Stimulated activated CD4-positive, alpha-beta T cell treated with anti-CD3 and anti-CD28 coated beads, Interleukin-1b, Interleukin-23, amount 100 ng/mL, for 1 hour (primary cell): ENCODE measurements around the gene RIMBP3C.
A peak's percentile ranks its signal among the peaks of the same experiment; 100 is the strongest.
"Not testable (repeated sequence)": the region's sequence is repeated elsewhere in the genome, so short reads cannot be mapped to it uniquely, and the experiment has no call there.

Source experiments
- DNase-seq, 2 donors: peaks; one replicate each; pipeline ENCODE4 v3.0.0-alpha.2; 2020; ENCODE audit warnings: low read depth in 2 of 2

Gene RIMBP3C

DNA sequence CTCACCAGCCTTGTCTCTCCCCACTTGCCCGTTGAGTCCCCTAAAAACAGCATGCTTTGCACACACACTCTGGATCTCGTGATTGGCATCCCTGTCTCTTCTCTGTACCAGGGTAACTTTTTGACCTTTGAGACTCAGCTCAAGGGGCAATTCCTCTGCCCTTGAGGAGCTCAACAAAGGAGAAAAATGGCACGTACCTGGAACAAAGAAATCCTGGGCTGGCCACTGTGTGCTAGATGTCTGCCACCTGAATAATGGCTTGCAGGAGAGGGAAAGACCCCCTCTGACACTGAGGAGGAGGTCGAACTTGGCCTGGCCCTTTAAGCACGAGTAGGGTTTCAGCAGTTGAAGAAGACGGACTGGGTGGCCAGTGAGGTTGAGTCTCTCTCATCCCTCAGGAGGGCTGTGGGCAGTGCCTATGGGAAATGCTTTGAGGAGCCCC, 22.1 kb upstream of the RIMBP3C start:
- DNase-seq: no peak

DNA sequence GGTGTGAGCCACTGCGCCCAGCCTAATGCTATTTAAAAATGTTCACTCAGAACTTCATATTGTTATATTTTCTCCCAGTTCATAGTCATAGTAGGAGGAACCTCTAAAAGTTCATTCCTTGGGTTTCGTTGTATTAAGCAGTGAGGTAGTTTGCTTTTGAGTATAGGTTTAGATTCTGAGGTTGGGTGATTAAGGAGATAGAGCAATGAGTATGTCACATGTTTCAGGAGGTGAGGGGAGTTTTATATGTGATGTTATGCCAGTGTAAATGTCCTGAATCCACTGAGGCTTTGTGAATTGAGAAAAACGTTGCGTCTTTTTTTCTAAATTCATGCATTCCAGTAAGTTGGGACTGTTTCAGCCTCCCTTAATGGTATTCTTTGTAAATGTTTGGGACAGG, 20.4 kb upstream of the RIMBP3C start:
- no peak for DNase-seq

DNA sequence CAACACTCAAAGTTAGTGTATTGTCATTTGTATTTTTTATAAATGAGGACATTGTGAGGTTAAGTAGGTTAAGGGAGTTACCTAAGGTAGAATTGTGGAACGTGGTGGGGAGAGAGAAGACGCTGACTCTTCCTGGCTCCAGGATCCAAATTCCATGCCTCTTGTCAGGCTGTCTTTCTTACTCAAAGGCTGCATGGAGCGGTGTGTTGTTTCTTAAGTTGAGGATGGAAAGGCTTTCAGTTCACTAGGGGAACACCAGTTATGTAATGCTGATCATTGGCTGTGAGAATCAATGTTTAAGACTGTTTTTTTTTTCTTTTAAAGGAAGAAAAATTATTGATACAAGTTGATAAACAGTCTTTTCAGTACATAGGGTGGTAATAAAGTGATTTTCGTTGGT, 19.1 kb upstream of the RIMBP3C start:
- DNase-seq: no peak

DNA sequence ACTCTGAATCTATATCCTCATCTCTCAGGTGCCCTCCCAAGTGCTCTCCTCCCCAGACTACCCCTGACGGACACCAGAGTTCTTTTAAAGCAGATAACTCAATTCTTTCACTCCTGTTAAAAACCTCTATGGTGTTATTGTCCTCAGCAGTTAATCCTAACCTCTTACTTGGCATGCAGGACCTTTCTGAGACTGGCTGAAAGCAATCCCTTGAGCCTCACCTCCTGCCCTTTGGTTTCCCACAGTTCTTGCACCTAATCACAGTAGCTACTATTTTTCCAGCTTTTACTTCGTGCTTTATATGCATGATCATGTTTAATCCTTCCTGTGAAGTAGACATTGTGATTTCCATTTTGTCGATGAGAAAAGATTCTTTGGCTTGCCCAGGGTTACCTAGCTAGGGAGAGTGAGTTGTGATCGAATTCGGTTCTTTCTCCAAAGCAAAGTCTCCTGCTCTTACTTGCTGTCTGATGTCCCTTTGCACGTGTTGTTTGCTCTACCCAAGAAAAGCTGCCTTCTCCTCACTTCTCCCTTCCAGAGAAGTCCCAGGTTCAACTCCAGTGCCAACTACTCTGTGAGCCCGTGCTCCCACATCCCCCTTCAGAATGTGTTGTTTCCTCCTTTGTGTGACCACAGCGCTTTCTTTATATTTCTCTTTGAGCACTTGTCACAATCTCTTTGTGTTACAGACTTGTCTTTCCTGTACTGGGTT, 18.4 kb upstream of the RIMBP3C start:
- DNase-seq: no peak

DNA sequence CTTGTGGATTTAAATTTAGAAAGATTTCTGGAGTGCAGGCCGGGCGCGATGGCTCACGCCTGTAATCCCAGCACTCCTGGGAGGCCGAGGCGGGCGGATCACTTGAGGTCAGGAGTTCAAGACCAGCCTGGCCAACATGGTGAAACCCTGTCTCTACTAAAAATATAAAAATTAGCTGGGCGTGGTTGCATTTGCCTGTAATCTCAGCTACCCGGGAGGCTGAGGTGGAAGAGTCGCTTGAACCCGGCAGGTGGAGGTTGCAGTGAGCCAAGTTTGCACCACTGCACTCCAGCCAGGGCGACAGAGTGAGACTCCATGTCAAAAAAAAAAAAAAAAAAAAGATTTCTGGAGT, 17.8 kb upstream of the RIMBP3C start:
- DNase-seq: not testable (repeated sequence)

DNA sequence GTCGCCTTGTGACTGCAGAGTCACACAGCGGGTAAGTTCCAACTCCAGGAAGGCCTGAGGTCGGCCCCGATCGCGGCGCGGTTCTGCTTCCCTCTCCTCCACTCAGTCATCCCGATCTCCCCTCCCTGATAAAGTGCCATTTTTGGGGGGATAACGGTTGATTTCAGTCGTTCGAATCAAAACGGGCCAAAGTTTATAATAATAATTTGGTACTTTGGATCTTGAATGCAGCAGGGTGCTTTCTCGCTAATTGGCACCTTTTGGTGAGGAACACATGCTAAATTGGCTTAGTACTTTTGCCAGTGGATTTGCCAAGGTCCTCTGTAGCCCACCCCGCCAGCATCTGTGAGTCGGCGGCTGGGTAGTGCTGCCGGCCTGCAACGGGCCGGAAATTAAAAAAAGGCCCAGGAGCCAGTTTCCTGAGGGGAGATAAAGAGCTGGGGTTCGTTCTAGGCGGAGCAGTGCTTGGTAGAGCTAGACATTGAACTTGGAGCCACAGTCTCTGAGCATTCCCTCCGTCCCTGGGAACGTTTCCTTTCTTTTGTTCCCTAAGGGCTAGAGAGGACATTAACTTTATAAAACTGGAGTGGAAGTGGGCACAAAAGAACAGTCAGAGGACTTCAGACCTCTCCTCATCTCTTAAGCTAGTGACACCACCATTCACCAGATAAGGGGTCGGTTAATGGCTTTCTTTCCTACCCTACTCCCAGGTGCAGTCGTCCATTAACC, 17.2 kb upstream of the RIMBP3C start:
- no peak for DNase-seq

DNA sequence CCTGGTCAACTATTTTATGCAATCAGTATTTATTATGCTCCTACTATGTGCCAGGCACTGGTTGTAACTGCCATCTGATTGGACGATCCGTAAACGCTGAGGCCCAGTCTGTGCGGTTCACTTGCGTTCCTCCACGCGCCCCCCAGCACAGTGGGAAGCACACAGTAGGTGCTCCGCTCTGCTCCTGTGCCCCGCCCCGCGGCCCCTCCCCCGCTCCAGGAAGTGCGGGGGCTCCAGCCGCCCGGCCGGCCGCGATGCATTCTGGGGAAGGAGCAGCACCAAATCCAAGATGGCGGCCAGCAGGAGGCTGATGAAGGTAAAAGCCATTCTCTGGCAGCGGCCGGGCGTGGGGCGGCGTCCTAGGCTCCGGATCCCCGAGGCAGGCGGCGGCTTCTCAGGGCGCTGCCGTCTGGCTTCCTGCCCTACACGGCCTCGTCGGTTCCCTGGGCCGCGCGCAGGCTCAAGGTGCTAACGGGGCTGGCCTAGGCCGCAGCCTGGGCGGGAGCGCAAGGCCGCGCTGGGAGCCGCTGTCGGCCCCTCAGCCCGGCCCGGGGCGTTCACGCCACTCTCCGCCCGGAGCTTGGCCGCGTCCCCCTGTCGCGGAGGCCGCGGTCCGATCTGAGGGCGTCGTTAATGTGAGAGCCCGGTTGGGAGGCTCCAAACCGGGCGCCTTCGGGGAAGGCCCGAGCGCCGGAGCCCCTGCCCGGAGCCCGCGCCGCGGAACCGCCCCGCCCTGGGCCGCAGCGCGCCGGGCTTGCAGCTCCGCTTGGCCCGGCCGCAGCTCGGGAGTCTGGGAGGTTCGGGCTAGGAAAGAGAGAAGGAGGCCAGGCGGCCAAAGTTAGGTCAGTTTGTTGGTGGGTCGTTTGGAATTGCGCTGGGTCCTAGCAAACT, 16.4 kb upstream of the RIMBP3C start, which contains the start of gene UBE2L3:
UBE2L3 (plus strand) TSS at position 259 of the 891 bp plus-strand sequence; CDS start at position 290, 31 bp downstream.
- DNase-seq: peak; percentile 56 to 66

DNA sequence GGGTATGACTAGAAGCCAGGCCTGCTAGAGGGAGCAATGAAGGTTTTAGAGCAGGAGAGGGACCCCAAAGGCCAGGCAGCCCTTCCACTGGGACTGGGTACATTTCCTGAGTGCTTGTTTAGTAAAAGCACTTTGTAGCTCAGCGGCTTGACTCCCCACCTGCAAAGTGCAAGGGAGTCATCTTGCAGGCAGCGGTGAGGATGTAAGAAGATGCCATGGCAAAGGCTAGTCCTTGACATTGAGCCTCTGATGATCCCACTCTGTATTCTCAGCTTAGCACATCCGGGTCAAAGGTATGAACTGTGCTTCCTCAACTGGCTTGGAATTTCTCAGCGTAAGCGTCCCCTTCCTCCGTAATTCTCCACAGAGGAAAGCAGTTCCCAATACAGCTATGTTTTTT, 13.2 kb upstream of the RIMBP3C start:
- DNase-seq: no peak

DNA sequence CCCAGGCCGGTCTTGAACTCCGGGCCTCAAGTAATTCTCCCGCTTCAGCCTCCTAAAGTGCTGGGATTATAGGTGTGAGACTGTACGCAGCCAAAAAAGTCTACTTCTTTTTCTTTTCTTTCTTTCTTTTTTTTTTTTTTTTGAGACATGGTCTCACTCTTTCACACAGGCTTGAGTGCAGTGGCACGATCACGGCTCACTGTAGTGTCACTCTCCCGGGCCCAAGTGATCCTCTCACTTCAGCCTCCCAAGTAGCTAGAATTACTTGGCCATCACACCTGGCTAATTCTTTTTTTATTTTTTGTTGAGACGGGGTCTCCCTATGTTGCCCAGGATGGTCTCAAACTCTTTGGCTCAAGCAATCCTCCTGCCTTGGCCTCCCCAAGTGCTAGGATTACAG, 12.7 kb upstream of the RIMBP3C start:
- DNase-seq: no peak

DNA sequence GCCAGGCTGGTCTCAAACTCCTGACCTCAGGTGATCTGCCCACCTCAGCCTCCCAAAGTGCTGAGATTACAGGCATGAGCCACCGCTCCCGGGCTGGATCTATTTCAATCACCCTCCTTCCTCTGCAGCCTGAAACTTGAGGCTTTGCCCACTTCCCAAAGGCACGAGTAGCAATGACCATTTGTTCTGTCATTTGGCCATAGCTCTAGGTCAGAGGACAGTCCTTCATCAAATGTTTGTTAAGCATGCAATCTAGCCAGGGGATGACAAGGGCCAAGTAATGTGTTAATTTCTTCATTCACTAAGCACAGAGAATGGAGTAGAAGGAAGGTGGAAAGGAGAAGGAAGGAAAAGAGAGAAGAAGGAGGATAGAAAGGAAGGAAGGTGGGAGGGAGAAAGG, 9.4 kb upstream of the RIMBP3C start:
- DNase-seq: not testable (repeated sequence)

DNA sequence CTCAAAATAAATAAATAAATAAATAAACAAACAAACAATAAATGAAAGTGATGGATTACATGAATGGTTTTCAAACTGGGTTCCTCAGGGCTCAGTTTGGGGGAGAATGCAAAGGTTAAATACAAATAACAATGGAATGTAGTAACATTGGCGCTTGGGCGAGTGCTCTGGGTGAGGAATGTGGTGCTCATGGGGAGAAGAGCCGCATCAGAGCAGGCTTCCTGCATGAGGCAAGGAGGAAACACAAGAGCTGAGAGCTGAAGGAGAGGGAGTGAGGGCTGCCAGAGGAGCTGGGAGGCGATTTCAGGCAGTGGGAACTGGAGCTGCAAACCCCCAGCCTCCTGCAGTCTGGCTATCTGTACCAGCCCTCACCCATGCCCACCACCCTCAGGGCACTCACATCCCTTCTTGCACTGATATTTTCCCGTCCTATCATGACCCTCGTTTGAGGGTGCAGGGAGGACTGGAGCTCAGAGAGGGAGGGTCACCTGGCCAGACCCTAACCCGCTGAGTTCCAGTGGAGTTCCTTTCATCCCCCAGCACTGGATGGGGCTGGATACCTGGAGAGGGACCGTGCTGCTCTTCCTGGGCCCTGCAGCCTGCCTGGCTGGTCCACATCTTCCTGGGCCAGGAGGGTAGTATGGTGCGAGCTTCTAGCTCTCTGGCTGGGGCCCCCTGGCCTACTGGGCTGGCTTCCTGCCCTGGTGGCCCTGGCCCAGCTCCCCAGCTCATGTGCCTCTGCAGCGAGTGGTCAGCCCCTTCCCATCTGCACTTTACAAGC, 8.3 kb upstream of the RIMBP3C start:
- DNase-seq: not testable (repeated sequence)

DNA sequence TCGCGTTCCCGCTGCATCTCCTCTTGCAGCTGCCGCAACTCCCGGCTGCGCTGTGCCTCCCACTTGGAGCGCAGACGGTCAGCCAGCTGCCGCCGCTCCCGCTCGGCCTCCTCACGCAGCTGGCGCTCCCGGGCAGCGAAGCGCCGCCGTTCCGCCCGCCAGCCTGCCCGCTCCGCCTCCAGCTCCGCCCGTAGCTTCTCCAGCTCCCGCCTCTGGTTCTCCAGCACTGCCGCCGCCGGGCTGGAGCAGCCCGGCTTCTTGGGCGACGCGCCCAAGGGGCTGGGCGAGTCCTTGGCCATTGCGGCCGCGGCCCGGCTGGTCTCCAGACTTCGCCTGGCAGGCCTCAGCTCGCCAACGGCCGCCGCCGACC, 598 bp downstream of the RIMBP3C start:
- not testable (repeated sequence) for DNase-seq

DNA sequence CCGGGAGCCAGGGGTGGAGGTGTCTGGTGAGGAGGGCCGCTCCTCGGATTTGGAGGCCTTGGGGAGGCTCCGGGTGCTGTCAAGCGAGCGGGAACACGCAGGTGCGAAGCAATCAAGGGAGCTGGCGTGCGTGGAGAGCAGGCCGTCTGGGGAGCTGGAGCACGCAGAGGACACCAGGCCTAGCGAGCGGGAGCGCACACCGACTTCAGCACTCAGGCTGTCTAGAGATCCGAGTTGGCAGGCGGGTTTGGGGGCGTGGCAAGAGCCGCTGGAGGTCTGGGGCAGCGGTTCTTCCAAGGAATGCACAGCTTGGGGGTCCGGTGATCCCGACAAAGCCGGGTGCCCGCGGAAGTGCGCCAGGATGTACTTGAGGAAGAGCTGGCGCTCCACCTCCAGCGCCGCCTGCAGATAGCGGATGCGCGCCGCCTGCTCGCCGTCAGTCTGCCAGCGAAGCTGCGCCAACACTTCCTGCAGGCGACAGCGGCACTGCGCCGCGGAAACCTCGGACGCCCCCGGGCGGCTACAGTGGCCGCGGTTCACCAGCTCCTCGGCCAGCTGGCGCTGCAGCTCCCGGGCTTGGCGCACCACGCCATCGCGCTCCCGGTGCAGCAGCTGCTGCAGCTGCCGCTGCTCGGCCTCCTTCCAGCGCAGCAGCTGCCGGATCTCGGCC, 1.1 kb downstream of the RIMBP3C start:
- not testable (repeated sequence) for DNase-seq

DNA sequence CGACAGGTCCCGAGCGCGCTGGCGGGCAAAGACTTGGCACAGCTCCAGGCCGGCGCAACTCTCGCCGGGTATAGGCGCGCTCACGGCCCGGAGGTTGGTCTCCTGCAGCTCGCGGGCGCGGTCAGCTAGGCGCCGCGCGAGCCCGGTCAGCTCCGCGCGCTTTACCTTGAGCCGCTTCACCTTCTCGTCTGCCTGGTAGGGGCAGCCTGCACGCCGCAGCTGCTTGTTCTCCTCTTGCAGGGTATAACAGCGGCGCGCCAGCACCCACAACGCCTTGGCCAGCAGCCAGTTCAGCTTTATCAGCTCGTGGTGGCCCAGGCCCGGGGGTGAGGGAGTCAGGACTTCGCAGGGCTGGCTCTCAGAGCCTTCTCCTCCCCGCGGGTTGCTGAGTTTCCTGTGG, 1.7 kb downstream of the RIMBP3C start:
- DNase-seq: not testable (repeated sequence)

DNA sequence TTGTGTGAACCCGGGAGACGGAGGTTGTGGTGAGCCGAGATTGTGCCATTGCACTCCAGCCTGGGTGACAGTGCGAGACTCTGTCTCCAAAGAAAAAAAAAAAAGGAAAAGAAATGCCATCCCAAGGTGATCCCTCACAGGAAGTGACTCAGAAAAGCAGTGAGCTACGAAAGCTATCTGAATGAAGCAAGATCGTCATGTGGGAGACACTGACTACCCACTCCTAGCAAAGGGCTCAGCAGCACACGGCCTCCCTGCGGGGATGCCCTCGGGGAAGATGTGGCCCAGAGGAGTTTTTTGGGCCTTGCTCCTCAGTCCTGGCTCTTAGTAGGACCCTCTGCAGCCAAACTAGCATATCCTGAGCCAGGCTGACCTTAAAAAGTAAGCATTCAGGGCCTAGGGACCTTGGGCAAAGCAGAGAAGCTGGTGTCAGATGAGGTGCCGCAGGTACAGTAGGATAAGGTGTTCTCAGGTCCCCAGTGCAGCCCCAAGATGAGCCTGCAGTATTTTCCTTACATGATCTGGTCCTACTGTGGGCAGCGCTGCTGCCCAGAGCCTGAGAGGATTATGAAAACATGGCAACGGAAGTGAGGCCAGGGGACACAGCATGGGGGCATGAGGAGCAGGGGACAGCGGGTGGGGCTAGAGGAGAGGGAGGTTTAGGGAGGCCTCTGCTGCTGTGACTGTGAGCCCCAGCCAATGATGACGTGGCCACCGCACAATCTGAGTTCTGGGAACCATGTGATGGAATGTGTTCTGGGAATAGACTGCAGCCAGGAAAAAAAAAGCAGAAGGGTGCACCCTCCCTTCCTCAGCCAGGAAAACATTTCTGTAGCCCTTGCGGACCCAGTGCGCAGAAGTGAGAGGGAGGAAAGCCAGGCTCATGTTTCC, 6.6 kb downstream of the RIMBP3C start:
- not testable (repeated sequence) for DNase-seq

DNA sequence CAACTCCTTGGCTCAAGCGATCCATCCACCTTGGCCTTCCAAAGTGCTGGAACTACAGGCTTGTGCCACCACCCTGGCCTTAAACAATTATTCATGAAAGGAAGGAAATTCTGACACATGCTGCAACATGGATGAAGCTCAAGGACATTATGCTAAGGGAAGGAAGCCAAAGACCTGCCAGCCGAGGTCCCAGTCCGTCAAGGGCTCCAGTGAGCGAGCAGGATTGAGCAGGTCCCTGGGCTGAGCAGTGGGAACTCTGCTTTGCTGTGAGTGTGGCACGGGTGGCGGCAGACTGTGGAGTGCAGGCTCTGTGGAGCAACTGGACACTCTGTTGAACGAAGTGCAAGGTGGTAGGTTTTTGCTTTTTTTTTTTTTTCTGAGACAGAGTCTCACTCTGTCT, 11.4 kb downstream of the RIMBP3C start:
- not testable (repeated sequence) for DNase-seq

DNA sequence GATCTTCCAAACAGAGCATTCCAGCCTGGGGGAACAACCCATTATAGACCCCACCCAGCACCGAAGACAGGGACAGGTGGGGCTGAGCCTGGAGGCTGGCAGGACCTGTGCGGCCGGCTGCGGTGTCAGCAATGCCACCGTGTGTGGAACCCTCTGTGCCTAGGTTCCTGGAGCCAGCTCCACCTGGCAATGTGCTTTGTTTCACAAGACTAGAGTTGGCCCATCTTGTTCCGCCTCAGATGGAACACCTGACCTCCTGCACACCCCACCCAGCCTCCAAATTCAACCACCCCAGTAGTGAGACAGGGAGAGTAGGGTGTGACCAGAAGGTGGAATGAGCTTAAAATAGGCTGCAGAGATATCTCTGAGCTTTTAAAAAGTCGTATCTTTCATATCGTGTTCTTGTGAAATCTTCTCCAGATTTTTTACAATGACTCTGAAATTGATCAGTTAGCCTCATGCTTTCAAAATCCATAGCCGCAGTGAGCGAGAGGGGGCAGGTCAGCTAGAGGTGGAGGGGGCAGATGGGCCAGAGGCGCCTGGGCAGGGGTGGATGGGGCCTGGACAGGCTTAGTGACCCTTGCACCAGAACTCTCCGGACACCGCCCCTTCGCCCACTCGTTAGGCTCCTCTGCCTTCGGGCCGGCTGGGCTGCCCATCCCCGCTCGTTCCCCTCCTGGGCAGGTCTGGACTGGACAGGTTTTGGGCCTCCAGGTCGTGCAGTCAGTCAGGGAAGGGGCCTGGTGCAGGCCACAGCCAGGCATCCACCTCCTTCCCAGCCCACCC, 18.2 kb downstream of the RIMBP3C start:
- not testable (repeated sequence) for DNase-seq

DNA sequence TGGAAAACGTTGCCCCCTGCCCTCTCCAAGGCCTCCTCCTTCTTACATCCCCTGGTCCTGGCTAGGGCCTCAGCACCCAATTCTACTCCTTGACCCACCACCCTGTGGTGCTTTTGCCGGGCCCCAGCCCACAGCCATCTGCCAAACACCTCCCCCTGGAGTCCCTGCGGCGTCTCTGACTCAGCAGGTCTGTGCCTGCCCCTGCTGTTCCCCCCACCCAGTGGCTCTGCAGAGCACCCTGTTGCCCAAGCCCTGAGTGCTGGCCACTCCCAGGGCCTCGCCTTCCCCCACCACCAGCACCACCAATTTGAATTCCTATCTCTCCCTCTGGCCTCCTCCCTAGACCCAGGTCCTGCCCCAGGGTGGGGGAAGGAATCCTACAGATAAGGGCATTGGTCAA, 19.7 kb downstream of the RIMBP3C start:
- DNase-seq: not testable (repeated sequence)
